ENCODE measurements around the gene GRM7.

DNA sequence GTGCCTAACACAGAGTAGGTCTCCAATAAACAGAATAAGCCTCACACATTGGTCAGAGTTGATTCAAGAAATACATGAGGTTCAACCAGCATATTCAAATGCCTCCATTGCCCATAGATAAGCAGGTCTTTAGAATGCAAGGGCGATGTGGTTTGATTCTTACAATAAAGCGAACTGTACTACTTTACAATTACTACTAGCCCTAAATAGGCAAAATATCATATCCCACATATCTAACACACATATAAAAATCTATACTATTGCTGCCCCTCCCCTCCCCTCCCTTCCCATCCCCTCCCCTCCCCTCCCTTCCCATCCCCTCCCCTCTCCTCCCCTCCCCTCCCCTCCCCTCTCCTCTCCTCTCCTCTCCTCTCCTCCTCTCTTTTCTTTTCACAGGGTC is 6.7 kb upstream of the GRM7 start:
- TF ChIP-seq POLR2A (IDR thresholded peaks at IDR 0.05) = no peak
- TF ChIP-seq, protein P1, sequence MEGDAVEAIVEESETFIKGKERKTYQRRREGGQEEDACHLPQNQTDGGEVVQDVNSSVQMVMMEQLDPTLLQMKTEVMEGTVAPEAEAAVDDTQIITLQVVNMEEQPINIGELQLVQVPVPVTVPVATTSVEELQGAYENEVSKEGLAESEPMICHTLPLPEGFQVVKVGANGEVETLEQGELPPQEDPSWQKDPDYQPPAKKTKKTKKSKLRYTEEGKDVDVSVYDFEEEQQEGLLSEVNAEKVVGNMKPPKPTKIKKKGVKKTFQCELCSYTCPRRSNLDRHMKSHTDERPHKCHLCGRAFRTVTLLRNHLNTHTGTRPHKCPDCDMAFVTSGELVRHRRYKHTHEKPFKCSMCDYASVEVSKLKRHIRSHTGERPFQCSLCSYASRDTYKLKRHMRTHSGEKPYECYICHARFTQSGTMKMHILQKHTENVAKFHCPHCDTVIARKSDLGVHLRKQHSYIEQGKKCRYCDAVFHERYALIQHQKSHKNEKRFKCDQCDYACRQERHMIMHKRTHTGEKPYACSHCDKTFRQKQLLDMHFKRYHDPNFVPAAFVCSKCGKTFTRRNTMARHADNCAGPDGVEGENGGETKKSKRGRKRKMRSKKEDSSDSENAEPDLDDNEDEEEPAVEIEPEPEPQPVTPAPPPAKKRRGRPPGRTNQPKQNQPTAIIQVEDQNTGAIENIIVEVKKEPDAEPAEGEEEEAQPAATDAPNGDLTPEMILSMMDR (IDR thresholded peaks at IDR 0.05) = no peak
